LNCaP clone FGC (cell line): ENCODE data around the gene ETV6.

ENCODE experiments used
- DNase-seq: peaks from one replicate; pipeline ENCODE4 v3.0.0-alpha.2; 2011; ENCODE audit warnings: low read depth
- H3K4me3 ChIP-seq: 2 replicates; pipeline ENCODE4 v1.5.1; 2011; ENCODE audit warnings: mild to moderate bottlenecking, low read depth, low read length, control low read depth
- CTCF ChIP-seq: IDR thresholded peaks from 2 replicates; pipeline ENCODE4 v1.5.1; 2012; ENCODE audit warnings: mild to moderate bottlenecking; ENCODE audit not compliant: control insufficient read depth, insufficient read depth; ENCODE audit errors: extremely low read depth

Gene ETV6

GRCh38 chr12:11916113-11916512 is 266.6 kb downstream of the ETV6 start:
- no peak overlapping the region for H3K4me3 ChIP-seq
- no peak for TF ChIP-seq CTCF
- DNase-seq = no peak

- H3K4me3 ChIP-seq = no peak overlapping the region
- TF ChIP-seq CTCF = no peak
- DNase-seq = no peak
These were observed 267.3 kb downstream of the ETV6 start for GRCh38 chr12:11916771-11917170.

- DNase-seq = no peak
- H3K4me3 ChIP-seq = no peak overlapping the region
- TF ChIP-seq CTCF = no peak
These were observed 268.0 kb downstream of the ETV6 start for GRCh38 chr12:11917501-11917900.

GRCh38 chr12:11920231-11920630 is 270.8 kb downstream of the ETV6 start:
- TF ChIP-seq CTCF = no peak

GRCh38 chr12:11922361-11922760 is 272.9 kb downstream of the ETV6 start:
- H3K4me3 ChIP-seq = no peak overlapping the region
- TF ChIP-seq CTCF = no peak
- DNase-seq = no peak

More at GRCh38 chr12:11920231-11920630, 270.8 kb downstream of the ETV6 start:
- H3K4me3 ChIP-seq = no peak overlapping the region
- no peak for DNase-seq

- no peak for DNase-seq
- TF ChIP-seq CTCF = no peak
- H3K4me3 ChIP-seq = no peak overlapping the region
These were observed 273.6 kb downstream of the ETV6 start for GRCh38 chr12:11923067-11923466.

GRCh38 chr12:11927286-11927935 is 277.9 kb downstream of the ETV6 start:
- DNase-seq = no peak
- no peak overlapping the region for H3K4me3 ChIP-seq
- no peak for TF ChIP-seq CTCF
